Neural cell (in vitro differentiated cells): ENCODE results near the gene MLPH.

Experiments used
- CTCF ChIP-seq: fragments of 450-650 bp; IDR thresholded peaks from 2 replicates; pipeline ENCODE4 v1.5.1; 2014; ENCODE audit warnings: antibody characterized with exemption, mild to moderate bottlenecking, moderate library complexity; ENCODE audit not compliant: poor library complexity, severe bottlenecking
- MXI1 ChIP-seq: fragments of 450-650 bp; conservative IDR thresholded peaks from 2 replicates; pipeline ENCODE4 v1.6.1; 2014; ENCODE audit warnings: antibody characterized with exemption, mild to moderate bottlenecking; ENCODE audit not compliant: poor library complexity, severe bottlenecking

- TF ChIP-seq CTCF = no peak
- TF ChIP-seq MXI1 = no peak
These were observed 8.6 kb downstream of the MLPH start for GRCh38 chr2:237495521-237496117.
